Smooth muscle cell (in vitro differentiated cells): Measurements from ENCODE around the gene NUDT4B. TPM values are rescaled to one million over a fixed set of nuclear protein-coding genes. Genes with fewer than 3 reads are reported as not detected.

Source experiments
- polyA plus RNA-seq: library from polyadenylated mRNA; unstranded; fragments of >200 nt; fragmentation: Nextera tagmentation; extraction: Ambion mirVana; gene quantifications from 2 replicates; pipeline ENCODE4 v1.2.1, GENCODE V29; 2016
- small RNA-seq: library from RNA; depleted of rRNA; stranded (forward); fragments of <200 nt; gene quantifications from one replicate; pipeline ENCODE3, GENCODE V24; 2014
- total RNA-seq: library from RNA; depleted of rRNA; stranded (reverse); fragments of >200 nt; gene quantifications from 2 replicates; pipeline ENCODE4 v1.2.3, GENCODE V29; 2014

The NUDT4B gene
- total and polyA plus RNA-seq, 2 experiments from 2014 or later: 6.5 to 40.8 TPM

Small RNA genes within 50 kb of the gene (small RNA-seq; reads per million reads assigned to genes)
- not detected for gene RNU6-1171P

Other genes starting within 250 kb of the NUDT4B start
- 11.4 and 19.1 TPM in 2 replicates for gene NBPF14, start 152.8 kb upstream of the NUDT4B start, total RNA-seq
- gene NBPF14, start 152.8 kb upstream of the NUDT4B start, polyA plus RNA-seq: 27.4 and 30.8 TPM in 2 replicates
- gene PDE4DIP, start 95.7 kb downstream of the NUDT4B start, total RNA-seq: 44.5 and 61.4 TPM in 2 replicates
- gene PDE4DIP, start 95.7 kb downstream of the NUDT4B start, polyA plus RNA-seq: 46.1 and 48.8 TPM in 2 replicates